ENCODE results near the gene JAG2.

DNA sequence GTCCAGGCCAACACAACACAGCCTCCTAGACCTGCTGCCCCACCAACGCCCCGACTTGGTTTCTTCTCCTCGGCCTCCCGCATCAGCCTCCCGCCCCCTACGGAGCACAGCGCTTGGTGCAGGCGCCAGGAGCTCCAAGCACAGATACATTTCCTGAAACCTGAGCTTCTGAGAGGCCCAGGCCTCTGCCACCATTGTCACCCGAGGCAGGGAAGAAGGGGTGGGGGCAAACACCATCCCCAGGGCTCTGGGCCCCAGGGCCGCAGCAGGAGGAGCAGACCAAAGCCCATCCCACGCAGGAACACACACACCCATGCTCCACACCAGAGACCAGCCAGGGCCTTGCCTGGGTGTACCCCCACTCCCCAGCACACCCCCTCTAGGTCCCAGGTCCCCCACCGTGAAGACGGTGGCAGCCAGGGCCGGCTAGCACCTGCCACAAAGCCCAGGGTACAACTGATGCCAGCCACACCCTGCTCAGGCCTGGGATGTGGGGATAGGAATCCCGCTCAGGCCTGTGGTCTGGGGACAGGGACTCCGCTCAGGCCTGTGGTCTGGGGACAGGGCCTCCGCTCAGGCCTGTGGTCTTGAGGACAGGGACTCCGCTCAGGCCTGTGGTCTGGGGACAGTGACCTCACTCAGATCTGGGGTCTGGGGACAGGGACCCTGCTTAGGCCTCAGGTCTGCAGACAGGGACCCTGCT lies 5.4 kb downstream of the JAG2 start:
- no peak for TF ChIP-seq POLR2A (IDR thresholded peaks at IDR 0.05)
- TF ChIP-seq, protein P1, sequence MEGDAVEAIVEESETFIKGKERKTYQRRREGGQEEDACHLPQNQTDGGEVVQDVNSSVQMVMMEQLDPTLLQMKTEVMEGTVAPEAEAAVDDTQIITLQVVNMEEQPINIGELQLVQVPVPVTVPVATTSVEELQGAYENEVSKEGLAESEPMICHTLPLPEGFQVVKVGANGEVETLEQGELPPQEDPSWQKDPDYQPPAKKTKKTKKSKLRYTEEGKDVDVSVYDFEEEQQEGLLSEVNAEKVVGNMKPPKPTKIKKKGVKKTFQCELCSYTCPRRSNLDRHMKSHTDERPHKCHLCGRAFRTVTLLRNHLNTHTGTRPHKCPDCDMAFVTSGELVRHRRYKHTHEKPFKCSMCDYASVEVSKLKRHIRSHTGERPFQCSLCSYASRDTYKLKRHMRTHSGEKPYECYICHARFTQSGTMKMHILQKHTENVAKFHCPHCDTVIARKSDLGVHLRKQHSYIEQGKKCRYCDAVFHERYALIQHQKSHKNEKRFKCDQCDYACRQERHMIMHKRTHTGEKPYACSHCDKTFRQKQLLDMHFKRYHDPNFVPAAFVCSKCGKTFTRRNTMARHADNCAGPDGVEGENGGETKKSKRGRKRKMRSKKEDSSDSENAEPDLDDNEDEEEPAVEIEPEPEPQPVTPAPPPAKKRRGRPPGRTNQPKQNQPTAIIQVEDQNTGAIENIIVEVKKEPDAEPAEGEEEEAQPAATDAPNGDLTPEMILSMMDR (IDR thresholded peaks at IDR 0.05): no peak
